ENCODE data around the gene ZNF362.

Gene ZNF362

DNA sequence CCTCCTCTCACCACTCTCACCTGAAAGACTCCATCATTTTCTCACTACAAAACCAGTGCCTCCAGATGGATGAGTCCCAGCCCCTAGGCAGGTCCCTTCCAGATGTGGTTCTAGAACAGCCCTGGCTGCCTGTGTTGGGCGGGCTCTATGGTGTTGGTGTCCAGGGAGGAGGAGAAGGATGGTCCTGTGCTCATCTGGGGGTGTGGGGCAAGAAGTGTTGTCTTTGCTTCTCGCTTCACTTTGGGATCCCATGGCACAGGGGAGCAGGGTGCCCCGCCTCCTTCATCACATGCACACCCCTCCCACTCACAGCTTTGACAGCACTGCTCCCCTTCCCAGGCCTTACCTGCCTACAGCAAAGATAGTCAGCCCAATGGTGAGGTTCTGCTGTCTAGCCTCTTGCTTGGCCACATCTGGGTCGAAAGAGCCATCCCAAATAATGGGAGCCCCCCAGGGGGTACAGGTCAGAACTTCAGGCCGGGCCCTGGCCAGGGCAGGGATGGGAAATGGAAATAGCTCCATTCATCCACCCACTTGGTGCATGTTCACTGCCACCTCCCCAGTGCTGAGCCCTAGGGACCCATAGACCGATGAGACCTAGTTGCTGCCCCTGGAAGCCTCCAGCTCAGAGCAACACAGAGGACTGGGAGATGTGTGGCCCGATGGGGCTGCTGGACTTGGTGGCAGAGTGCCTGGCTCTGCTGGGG, 55.6 kb downstream of the ZNF362 start:
- no peak for DNase-seq

DNA sequence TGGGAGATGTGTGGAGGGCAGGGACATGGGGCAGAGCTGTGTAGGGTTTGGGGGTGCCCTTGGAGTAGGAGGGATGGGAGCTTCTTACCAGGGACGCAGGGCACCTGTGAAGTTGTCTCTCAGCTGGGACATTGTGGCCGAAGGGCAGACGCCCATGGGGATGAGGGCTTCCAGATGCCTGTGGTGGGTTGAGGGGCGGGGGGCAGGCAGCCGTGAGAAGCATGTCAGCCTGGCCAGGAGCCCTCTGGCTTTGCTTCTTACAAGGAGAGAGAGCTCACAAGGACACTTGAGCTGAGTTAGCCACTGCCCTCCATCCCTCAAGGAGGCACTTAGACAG, 56.1 kb downstream of the ZNF362 start:
- no peak for DNase-seq

DNA sequence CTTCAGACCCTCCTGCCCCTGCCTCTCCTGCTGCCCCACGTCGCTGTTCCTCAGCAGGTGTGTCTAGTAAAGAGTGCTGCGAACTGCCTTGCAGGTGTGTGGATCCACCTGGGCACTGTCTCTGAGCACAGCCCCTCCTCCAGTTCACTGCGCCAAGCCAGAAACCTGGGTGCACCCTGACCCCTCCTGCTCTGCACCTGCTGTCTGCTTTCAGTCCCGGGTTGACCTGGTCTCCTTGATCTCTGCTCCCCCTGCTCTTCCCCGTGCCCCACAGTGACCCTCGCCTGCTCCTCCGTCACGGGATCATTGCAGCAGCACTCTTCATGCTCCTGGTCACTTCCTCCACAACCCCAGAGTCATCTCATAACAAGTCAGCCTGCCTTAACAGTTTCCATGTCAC, 58.1 kb downstream of the ZNF362 start:
- DNase-seq, result no peak

- no peak for DNase-seq
These were observed 60.3 kb downstream of the ZNF362 start for GRCh38 chr1:33316601-33317000.

- no peak for DNase-seq
These were observed 61.1 kb downstream of the ZNF362 start for GRCh38 chr1:33317354-33317753.

GRCh38 chr1:33317946-33318345, 61.7 kb downstream of the ZNF362 start:
- DNase-seq, result no peak

- no peak for DNase-seq
These were observed 63.1 kb downstream of the ZNF362 start for GRCh38 chr1:33319186-33319948.

DNA sequence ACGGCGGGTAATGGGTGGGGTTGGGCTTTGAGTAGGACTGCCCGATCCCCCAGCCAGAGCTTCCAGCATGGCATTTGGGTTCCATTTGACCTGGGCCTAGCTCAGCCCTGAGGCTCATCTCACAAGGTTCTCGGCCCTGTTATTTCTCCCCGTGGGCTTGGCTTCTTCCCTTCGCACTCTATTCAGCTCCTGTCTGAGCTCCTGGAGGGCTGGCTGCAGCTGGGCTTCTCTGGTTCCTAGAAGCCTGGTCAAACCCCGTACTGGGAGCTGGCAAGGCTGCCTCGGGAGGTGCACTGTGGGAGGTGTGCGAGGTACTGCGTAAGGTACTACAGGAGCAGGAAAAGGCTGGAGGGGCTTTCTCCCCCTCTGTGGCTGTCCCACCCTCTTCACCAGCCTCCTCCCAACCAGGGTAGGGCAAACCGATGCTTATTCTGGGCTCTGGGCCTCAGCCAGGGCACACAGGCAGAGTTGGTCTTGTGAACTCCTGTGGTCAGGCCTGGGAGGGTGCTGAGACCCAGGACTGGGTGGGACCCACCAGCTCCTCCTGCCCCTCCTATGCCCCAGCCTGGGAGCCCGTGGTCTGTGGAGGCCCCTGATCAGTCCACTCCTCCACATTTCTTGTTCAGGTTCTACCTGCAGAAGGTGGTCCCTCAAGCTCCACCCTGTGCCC, 63.8 kb downstream of the ZNF362 start:
- no peak for DNase-seq

DNA sequence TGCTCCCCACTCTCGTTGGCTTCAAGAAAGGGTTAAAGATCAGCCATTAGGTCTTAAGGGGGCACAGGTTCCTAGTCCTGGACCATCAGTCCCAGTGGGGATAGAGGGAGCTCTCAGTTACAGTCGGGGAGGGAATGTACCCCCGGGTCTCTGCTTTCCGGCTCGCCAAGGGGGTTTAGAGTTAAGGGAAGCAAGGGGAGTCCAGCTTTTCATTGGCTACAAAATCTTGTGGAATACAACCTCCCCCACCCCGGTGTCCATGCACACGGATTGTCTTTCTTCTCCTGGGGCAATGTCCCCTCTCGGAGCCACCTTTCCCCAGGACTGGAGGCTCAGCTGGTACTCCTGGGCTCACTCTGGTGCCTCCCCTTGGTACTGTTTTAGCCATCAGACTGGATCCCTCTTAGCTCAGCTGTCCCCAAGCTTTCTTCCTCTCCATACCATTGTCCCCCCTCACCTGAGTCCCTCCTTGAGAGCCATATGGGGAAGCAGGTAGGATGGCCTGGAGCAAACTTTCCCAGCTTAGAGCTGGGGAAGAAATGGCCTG, 64.4 kb downstream of the ZNF362 start, which contains the start of gene A3GALT2:
A3GALT2 (minus strand) TSS at position 480 of the 547 bp plus-strand sequence; CDS start at position 480, 0 bp downstream.
- no peak for DNase-seq

DNA sequence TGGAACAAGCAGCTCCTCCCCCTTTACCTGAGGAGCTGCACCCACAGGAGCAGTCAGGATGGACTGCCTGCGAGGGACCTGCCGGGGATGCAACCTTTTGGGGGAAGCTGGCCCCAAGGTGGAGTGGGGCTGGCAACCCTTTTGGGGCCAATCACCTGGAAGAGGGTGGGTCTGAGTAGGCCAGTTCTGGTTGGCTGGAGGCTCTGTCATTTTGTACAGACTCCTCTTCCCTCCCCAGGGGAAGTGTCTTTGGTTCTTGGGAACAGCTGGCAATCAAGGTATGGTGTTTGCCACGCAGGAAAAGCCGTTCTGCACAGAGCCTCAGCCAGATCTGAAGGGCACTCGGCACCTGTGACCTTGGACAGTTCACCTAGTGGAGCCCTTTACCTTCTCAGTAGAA, 64.9 kb downstream of the ZNF362 start:
- DNase-seq, result no peak

GRCh38 chr1:33322109-33322508, 65.8 kb downstream of the ZNF362 start:
- DNase-seq, result no peak

GRCh38 chr1:33322870-33323585, 66.7 kb downstream of the ZNF362 start:
- DNase-seq, result no peak

GRCh38 chr1:33323663-33324477, 67.6 kb downstream of the ZNF362 start:
- DNase-seq, result no peak

GRCh38 chr1:33324677-33325575, 68.6 kb downstream of the ZNF362 start:
- DNase-seq, result no peak

DNA sequence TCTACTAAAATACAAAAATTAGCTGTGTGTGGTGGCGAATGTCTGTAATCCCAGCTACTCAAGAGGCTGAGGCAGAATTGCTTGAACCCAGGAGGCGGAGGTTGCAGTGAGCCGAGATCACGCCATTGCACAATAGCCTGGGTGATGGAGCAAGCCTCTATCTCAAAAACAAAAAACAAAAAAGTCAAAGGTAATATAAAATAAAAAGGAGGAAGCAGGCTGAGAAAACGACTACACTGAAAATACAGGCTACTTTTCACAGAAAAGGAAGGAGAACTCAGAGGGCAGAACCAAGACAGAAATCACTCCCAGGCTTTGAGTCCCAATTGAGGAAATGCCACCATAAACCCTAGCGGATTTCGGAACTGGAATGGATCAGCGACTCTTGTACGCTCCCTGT, 70.5 kb downstream of the ZNF362 start:
- no peak for DNase-seq

- no peak for DNase-seq
These were observed 71.5 kb downstream of the ZNF362 start for GRCh38 chr1:33327587-33328325.

- no peak for DNase-seq
These were observed 72.5 kb downstream of the ZNF362 start for GRCh38 chr1:33328817-33329216.

GRCh38 chr1:33329600-33330305, 73.5 kb downstream of the ZNF362 start:
- DNase-seq, result no peak

DNA sequence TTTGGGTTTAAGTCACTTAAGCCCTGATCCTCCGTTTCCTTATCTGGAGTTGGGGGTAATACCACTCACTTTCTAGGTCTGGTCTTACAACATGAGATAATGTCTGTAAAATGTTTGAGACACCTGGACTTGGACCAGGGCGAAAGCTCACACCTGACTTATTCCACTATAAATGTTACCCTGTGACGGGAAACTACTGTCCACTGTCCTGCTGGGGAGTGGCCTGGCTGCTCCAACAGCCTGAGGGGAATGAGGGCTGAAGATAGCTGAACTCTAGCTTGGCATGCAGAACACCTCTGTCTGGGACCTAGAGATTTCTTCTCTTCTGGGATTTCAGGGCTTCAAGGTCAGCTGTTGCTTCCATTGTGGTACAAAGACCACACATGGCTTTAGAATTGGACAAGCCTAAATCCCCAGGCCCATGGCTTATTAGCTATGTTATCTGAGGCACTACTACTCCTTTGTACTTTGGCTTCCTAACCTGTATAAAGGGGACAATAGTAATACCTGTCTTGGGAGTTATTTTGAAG, 74.1 kb downstream of the ZNF362 start:
- no peak for DNase-seq

Measured in NCI-H2081 treated with DMSO at 0.1 percent for 48 hours (cell line).